ENCODE results near the gene HOXD3. TPM values are rescaled to one million over a fixed set of nuclear protein-coding genes. Genes with fewer than 3 reads are reported as not detected.

HOXD3 gene
- total RNA-seq, 1 experiment from 2014 or later: not detected

- Mint-ChIP-seq H3K4me1 (ENCODE audit: low read depth, unreplicated experiment) (no peaks in the 10 kb centered on the region), H3K27me3 (ENCODE audit: unreplicated experiment) (peaks cover 12% of the 10 kb centered on the region), H3K27ac (ENCODE audit: unreplicated experiment) (no peak overlapping the region), H3K36me3 (ENCODE audit: insufficient read depth, unreplicated experiment) (no peaks in the 10 kb centered on the region), H3K4me3 (ENCODE audit: low read depth, unreplicated experiment) (no peak overlapping the region), H3K9me3 (ENCODE audit: low read depth, unreplicated experiment) (peaks cover 2% of the 10 kb centered on the region)
- BruUV-seq (replicated peaks): no TSS peak
- no peak for DNase-seq
- no peak for TF ChIP-seq CTCF (IDR thresholded peaks at IDR 0.05; ENCODE audit: unreplicated experiment)
- intact Hi-C loops (cut with micrococcal nuclease; ENCODE audit: unreplicated experiment): no loop called here
- CTCF ChIA-PET: no interaction called here
Observed at GRCh38 chr2:176164201-176164600, 7.1 kb downstream of the HOXD3 start.

- intact Hi-C loops (cut with micrococcal nuclease; ENCODE audit: unreplicated experiment): no loop called here
- DNase-seq: no peak
- H3K9me3 Mint-ChIP-seq (ENCODE audit: low read depth, unreplicated experiment): peaks cover 2% of the 10 kb centered on the region
- no peaks in the 10 kb centered on the region for H3K4me1 Mint-ChIP-seq (ENCODE audit: low read depth, unreplicated experiment)
- no peak overlapping the region for H3K4me3 Mint-ChIP-seq (ENCODE audit: low read depth, unreplicated experiment)
- CTCF ChIA-PET: no interaction called here
- H3K27me3 Mint-ChIP-seq (ENCODE audit: unreplicated experiment): peaks cover 12% of the 10 kb centered on the region
- no TSS peak for BruUV-seq (replicated peaks)
- TF ChIP-seq CTCF (IDR thresholded peaks at IDR 0.05; ENCODE audit: unreplicated experiment): no peak
- H3K36me3 Mint-ChIP-seq (ENCODE audit: insufficient read depth, unreplicated experiment): no peaks in the 10 kb centered on the region
- H3K27ac Mint-ChIP-seq (ENCODE audit: unreplicated experiment): no peak overlapping the region
Observed at GRCh38 chr2:176164611-176165369, 7.7 kb downstream of the HOXD3 start.

GRCh38 chr2:176165370-176166050, 8.4 kb downstream of the HOXD3 start:
- no peak for DNase-seq
- no peaks in the 10 kb centered on the region for H3K4me1 Mint-ChIP-seq (ENCODE audit: low read depth, unreplicated experiment)
- peaks cover 2% of the 10 kb centered on the region for H3K9me3 Mint-ChIP-seq (ENCODE audit: low read depth, unreplicated experiment)
- H3K27ac Mint-ChIP-seq (ENCODE audit: unreplicated experiment): no peak overlapping the region
- peaks cover 12% of the 10 kb centered on the region for H3K27me3 Mint-ChIP-seq (ENCODE audit: unreplicated experiment)
- no peak overlapping the region for H3K4me3 Mint-ChIP-seq (ENCODE audit: low read depth, unreplicated experiment)
- CTCF ChIA-PET: no interaction called here
- no peaks in the 10 kb centered on the region for H3K36me3 Mint-ChIP-seq (ENCODE audit: insufficient read depth, unreplicated experiment)
- intact Hi-C loops (cut with micrococcal nuclease; ENCODE audit: unreplicated experiment): no loop called here
- BruUV-seq (replicated peaks): no TSS peak
- TF ChIP-seq CTCF (IDR thresholded peaks at IDR 0.05; ENCODE audit: unreplicated experiment): no peak

- H3K36me3 Mint-ChIP-seq (ENCODE audit: insufficient read depth, unreplicated experiment): no peaks in the 10 kb centered on the region
- H3K27me3 Mint-ChIP-seq (ENCODE audit: unreplicated experiment): peaks cover 12% of the 10 kb centered on the region
- H3K27ac Mint-ChIP-seq (ENCODE audit: unreplicated experiment): no peak overlapping the region
- CTCF ChIA-PET: interaction anchor here (1.1 kb wide), 1 partner anchor 11 kb away, joined by 3 read pairs; no protein-coding TSS in a partner anchor
- no peak for TF ChIP-seq CTCF (IDR thresholded peaks at IDR 0.05; ENCODE audit: unreplicated experiment)
- peaks cover 2% of the 10 kb centered on the region for H3K9me3 Mint-ChIP-seq (ENCODE audit: low read depth, unreplicated experiment)
- intact Hi-C loops (cut with micrococcal nuclease; ENCODE audit: unreplicated experiment): no loop called here
- no peak overlapping the region for H3K4me3 Mint-ChIP-seq (ENCODE audit: low read depth, unreplicated experiment)
- no peaks in the 10 kb centered on the region for H3K4me1 Mint-ChIP-seq (ENCODE audit: low read depth, unreplicated experiment)
- no peak for DNase-seq
- no TSS peak for BruUV-seq (replicated peaks)
Observed at GRCh38 chr2:176166272-176166671, 9.2 kb downstream of the HOXD3 start.

All from Calu3 (cell line).